ENCODE results near the gene PASD1. TPM values are rescaled to one million over a fixed set of nuclear protein-coding genes. Genes with fewer than 3 reads are reported as not detected.
"Not testable (repeated sequence)": the region's sequence is repeated elsewhere in the genome, so short reads cannot be mapped to it uniquely, and the experiment has no call there.

Gene PASD1
- total RNA-seq, 1 donor: not detected

GRCh38 chrX:151694661-151695582, 131.4 kb downstream of the PASD1 start, which contains the start of gene PRRG3:
PRRG3 (plus strand) TSS chrX:151695458; CDS start chrX:151698815, 3,357 bp downstream.
- TF ChIP-seq CTCF (IDR thresholded peaks at IDR 0.05; ENCODE audit: insufficient read depth, low read depth, low read length): no peak
- H3K4me3 ChIP-seq (ENCODE audit: low read depth, low read length): no peak within 1 kb of the TSS
- no peak for DNase-seq (ENCODE audit: low read depth)

- no peak for TF ChIP-seq CTCF (IDR thresholded peaks at IDR 0.05; ENCODE audit: insufficient read depth, low read depth, low read length)
- H3K4me3 ChIP-seq (ENCODE audit: low read depth, low read length): no peak overlapping the region
- DNase-seq (ENCODE audit: low read depth): no peak
Measured at GRCh38 chrX:151695583-151696340, 132.3 kb downstream of the PASD1 start.

- DNase-seq (ENCODE audit: low read depth); H3K4me3 ChIP-seq (ENCODE audit: low read depth, low read length): not testable (repeated sequence)
Measured at GRCh38 chrX:151697082-151697481, 133.6 kb downstream of the PASD1 start.

GRCh38 chrX:151697522-151697921, 134.0 kb downstream of the PASD1 start:
- H3K4me3 ChIP-seq (ENCODE audit: low read depth, low read length): no peak overlapping the region

GRCh38 chrX:151698485-151698884, 135.0 kb downstream of the PASD1 start:
- no peak for TF ChIP-seq CTCF (IDR thresholded peaks at IDR 0.05; ENCODE audit: insufficient read depth, low read depth, low read length)
- no peak for DNase-seq (ENCODE audit: low read depth)
- no peak overlapping the region for H3K4me3 ChIP-seq (ENCODE audit: low read depth, low read length)

More at GRCh38 chrX:151697522-151697921, 134.0 kb downstream of the PASD1 start:
- TF ChIP-seq CTCF (IDR thresholded peaks at IDR 0.05; ENCODE audit: insufficient read depth, low read depth, low read length): no peak
- DNase-seq (ENCODE audit: low read depth): peak; percentile 3

GRCh38 chrX:151699746-151700145, 136.3 kb downstream of the PASD1 start:
- no peak for DNase-seq (ENCODE audit: low read depth)
- H3K4me3 ChIP-seq (ENCODE audit: low read depth, low read length): no peak overlapping the region
- TF ChIP-seq CTCF (IDR thresholded peaks at IDR 0.05; ENCODE audit: insufficient read depth, low read depth, low read length): no peak

- no peak overlapping the region for H3K4me3 ChIP-seq (ENCODE audit: low read depth, low read length)
- DNase-seq (ENCODE audit: low read depth): no peak
- no peak for TF ChIP-seq CTCF (IDR thresholded peaks at IDR 0.05; ENCODE audit: insufficient read depth, low read depth, low read length)
Measured at GRCh38 chrX:151700581-151700980, 137.1 kb downstream of the PASD1 start.

All from fibroblast of villous mesenchyme (primary cell).